ENCODE data around the gene SSPN. TPM values are rescaled to one million over a fixed set of nuclear protein-coding genes. Genes with fewer than 3 reads are reported as not detected.

Gene SSPN
- total RNA-seq, result 2.1 and 2.8 TPM in 2 replicates
- long read RNA-seq, full-length matches to known transcripts, result 1 of 1 reads
- long read RNA-seq, partial matches to known transcripts, result 0 of 1 reads
- long read RNA-seq, other reads (novel, unspliced or antisense), result 0 of 1 reads

DNA sequence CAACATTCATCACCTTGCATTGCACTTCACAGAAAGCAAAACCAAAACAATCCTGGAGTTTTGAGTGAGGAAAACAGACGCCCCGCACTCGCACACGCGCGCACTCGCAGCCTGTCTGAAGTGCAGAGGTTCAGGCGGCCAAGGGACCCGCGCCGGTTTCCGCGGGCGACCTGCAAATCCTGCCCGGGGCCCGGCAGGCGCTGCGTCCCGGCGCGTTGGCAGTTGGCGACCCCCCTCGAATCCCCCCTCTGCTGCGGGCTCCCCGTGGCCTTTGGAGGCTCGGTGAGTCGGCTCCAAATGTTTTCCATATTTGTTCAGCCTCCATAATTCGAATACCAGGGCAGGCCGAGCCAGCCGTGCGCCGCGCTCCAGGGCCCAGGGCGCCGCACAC lies at the start of gene SSPN:
Gene SSPN, plus strand, starts transcription at position 324 of the 391 bp plus-strand sequence. CDS start 100 bp downstream, outside the sequence.
- no peaks in the 10 kb centered on the region for H3K36me3 Mint-ChIP-seq (ENCODE audit: insufficient read depth)
- peak within 1 kb of the TSS; percentile 90 for H3K4me3 Mint-ChIP-seq (ENCODE audit: low read depth)
- DNase-seq (ENCODE audit: low spot score, unreplicated experiment), result peak; percentile 73
- no peaks in the 10 kb centered on the region for H3K9me3 Mint-ChIP-seq (ENCODE audit: low read depth)
- TF ChIP-seq, protein P1, sequence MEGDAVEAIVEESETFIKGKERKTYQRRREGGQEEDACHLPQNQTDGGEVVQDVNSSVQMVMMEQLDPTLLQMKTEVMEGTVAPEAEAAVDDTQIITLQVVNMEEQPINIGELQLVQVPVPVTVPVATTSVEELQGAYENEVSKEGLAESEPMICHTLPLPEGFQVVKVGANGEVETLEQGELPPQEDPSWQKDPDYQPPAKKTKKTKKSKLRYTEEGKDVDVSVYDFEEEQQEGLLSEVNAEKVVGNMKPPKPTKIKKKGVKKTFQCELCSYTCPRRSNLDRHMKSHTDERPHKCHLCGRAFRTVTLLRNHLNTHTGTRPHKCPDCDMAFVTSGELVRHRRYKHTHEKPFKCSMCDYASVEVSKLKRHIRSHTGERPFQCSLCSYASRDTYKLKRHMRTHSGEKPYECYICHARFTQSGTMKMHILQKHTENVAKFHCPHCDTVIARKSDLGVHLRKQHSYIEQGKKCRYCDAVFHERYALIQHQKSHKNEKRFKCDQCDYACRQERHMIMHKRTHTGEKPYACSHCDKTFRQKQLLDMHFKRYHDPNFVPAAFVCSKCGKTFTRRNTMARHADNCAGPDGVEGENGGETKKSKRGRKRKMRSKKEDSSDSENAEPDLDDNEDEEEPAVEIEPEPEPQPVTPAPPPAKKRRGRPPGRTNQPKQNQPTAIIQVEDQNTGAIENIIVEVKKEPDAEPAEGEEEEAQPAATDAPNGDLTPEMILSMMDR (IDR thresholded peaks at IDR 0.05; ENCODE audit: unreplicated experiment), result no peak
- H3K4me1 Mint-ChIP-seq (ENCODE audit: low read depth), result peaks cover 6% of the 10 kb centered on the region
- H3K27ac Mint-ChIP-seq, result peak within 1 kb of the TSS; percentile 96
- peaks cover 55% of the 10 kb centered on the region for H3K27me3 Mint-ChIP-seq

DNA sequence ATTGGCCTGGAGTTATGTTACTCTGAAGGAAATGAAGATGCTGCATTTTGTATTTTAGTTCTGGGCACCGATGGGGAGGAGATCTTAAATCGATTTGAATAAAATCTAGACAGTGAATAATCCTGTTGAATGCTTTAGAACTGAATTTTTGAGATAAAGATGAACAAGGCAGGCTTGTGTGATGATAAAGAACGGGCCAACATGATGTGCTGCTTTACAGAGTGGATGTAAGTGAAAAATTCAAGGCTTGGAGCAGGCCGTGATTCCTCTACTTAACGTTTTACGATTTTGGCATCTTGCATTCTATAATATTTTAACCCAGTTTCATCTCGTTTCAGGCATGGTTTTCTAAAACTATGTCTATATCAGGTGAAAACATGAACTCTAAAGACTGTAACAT lies 47.1 kb upstream of the SSPN start:
- no peaks in the 10 kb centered on the region for H3K27me3 Mint-ChIP-seq

GRCh38 chr12:26149968-26150500 lies 45.3 kb upstream of the SSPN start:
- TF ChIP-seq, protein P1 (IDR thresholded peaks at IDR 0.05; ENCODE audit: unreplicated experiment), result no peak
- Mint-ChIP-seq H3K27ac (no peak overlapping the region), H3K36me3 (ENCODE audit: insufficient read depth) (no peaks in the 10 kb centered on the region), H3K4me3 (ENCODE audit: low read depth) (no peak overlapping the region), H3K9me3 (ENCODE audit: low read depth) (no peaks in the 10 kb centered on the region), H3K27me3 (no peaks in the 10 kb centered on the region), H3K4me1 (ENCODE audit: low read depth) (no peaks in the 10 kb centered on the region)
- DNase-seq (ENCODE audit: low spot score, unreplicated experiment), result no peak

More for the DNA sequence above, 47.1 kb upstream of the SSPN start:
- no peak for DNase-seq (ENCODE audit: low spot score, unreplicated experiment)
- TF ChIP-seq, protein P1 (IDR thresholded peaks at IDR 0.05; ENCODE audit: unreplicated experiment), result no peak
- Mint-ChIP-seq H3K36me3 (ENCODE audit: insufficient read depth) (no peaks in the 10 kb centered on the region), H3K4me3 (ENCODE audit: low read depth) (no peak overlapping the region), H3K9me3 (ENCODE audit: low read depth) (no peaks in the 10 kb centered on the region), H3K27ac (no peak overlapping the region), H3K4me1 (ENCODE audit: low read depth) (peaks cover 2% of the 10 kb centered on the region)

GRCh38 chr12:26150736-26151450 lies 44.5 kb upstream of the SSPN start:
- TF ChIP-seq, protein P1 (IDR thresholded peaks at IDR 0.05; ENCODE audit: unreplicated experiment), result no peak
- no peaks in the 10 kb centered on the region for H3K9me3 Mint-ChIP-seq (ENCODE audit: low read depth)
- no peak for DNase-seq (ENCODE audit: low spot score, unreplicated experiment)
- H3K4me1 Mint-ChIP-seq (ENCODE audit: low read depth), result peaks cover 2% of the 10 kb centered on the region
- H3K27me3 Mint-ChIP-seq, result no peaks in the 10 kb centered on the region
- H3K4me3 Mint-ChIP-seq (ENCODE audit: low read depth), result no peak overlapping the region
- H3K27ac Mint-ChIP-seq, result no peak overlapping the region
- H3K36me3 Mint-ChIP-seq (ENCODE audit: insufficient read depth), result no peaks in the 10 kb centered on the region

GRCh38 chr12:26152507-26153102 lies 42.8 kb upstream of the SSPN start:
- no peak overlapping the region for H3K27ac Mint-ChIP-seq
- TF ChIP-seq, protein P1 (IDR thresholded peaks at IDR 0.05; ENCODE audit: unreplicated experiment), result no peak
- no peak overlapping the region for H3K4me3 Mint-ChIP-seq (ENCODE audit: low read depth)
- H3K27me3 Mint-ChIP-seq, result no peaks in the 10 kb centered on the region
- DNase-seq (ENCODE audit: low spot score, unreplicated experiment), result no peak
- H3K9me3 Mint-ChIP-seq (ENCODE audit: low read depth), result no peaks in the 10 kb centered on the region
- no peaks in the 10 kb centered on the region for H3K36me3 Mint-ChIP-seq (ENCODE audit: insufficient read depth)
- H3K4me1 Mint-ChIP-seq (ENCODE audit: low read depth), result peaks cover 15% of the 10 kb centered on the region

Data from progenitor cell of endocrine pancreas (in vitro differentiated cells).